Epithelial cell of esophagus (primary cell): ENCODE measurements around the gene PHACTR2.

ENCODE experiments used
- DNase-seq: peaks from one replicate; pipeline ENCODE4 v3.0.0; 2010; ENCODE audit warnings: low read depth
- H3K4me3 ChIP-seq: 2 replicates; pipeline ENCODE4 v1.5.1; 2011; ENCODE audit warnings: mild to moderate bottlenecking, low read length, control low read depth
- TF ChIP-seq, protein P1 (sequence below): IDR thresholded peaks from 2 replicates; pipeline ENCODE4 v1.5.1; 2011; ENCODE audit warnings: low read depth, mild to moderate bottlenecking, low read length, control low read depth, inconsistent platforms; ENCODE audit not compliant: insufficient read depth; ENCODE audit errors: missing control alignments

The PHACTR2 gene

DNA sequence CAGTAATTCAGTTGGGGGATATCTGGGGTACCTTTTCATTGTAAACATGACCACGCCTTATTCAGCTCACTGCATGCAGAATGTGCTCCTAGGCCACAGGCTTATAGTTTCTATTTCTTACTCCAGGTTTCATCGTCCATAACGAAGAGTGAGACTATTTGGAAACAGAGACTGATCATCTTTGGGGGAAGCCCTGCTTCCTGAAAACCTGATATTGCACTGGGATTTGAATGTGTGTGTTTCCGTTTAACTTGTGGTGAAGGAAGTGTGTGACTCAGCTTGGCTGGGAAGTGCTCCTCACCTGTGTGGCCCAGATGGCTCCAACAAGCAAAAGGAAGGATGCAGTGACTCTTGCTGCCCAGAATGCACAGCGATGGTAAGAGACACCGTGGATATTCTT, 145.8 kb downstream of the PHACTR2 start:
- DNase-seq = peak; percentile 65
- TF ChIP-seq, protein P1, sequence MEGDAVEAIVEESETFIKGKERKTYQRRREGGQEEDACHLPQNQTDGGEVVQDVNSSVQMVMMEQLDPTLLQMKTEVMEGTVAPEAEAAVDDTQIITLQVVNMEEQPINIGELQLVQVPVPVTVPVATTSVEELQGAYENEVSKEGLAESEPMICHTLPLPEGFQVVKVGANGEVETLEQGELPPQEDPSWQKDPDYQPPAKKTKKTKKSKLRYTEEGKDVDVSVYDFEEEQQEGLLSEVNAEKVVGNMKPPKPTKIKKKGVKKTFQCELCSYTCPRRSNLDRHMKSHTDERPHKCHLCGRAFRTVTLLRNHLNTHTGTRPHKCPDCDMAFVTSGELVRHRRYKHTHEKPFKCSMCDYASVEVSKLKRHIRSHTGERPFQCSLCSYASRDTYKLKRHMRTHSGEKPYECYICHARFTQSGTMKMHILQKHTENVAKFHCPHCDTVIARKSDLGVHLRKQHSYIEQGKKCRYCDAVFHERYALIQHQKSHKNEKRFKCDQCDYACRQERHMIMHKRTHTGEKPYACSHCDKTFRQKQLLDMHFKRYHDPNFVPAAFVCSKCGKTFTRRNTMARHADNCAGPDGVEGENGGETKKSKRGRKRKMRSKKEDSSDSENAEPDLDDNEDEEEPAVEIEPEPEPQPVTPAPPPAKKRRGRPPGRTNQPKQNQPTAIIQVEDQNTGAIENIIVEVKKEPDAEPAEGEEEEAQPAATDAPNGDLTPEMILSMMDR = no peak
- H3K4me3 ChIP-seq = no peak overlapping the region

DNA sequence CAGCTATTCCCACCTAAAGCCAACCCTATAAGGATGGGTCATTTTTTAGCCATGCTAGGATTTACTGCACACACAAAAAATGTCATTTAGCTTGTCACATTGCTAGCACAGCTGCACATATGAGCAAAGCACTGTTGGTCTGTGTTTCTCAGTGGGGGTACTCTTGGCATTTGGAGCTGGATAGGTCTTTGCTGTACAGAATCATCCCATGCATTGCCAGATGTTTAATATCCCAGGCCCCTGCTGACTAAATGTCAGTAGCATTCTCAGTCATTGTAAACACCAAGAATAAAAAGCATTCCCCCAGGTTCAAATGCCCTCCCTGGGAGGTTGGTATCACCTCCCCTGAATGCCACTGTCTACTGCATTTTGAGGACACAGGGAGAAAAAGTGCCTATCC, 150.8 kb downstream of the PHACTR2 start:
- TF ChIP-seq, protein P1 = no peak
- no peak overlapping the region for H3K4me3 ChIP-seq
- no peak for DNase-seq

DNA sequence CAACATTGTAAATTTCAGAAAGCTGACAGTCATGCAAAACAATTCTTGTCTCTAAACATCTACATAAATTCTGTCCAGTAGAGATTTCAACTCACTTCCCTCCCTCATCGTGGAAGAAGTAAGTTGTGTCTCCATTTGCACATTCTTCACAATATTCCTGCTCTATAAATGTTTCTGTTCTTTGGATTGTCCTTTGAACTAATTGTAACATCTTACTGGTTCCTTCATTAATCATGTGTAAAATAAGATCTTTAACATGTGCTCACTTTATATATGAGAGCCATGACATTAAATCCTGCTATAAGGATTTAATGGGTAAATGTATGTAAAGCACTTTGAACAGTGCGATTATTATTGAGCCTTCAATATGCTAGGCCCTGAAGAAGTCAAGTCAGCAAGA, 158.4 kb downstream of the PHACTR2 start:
- no peak overlapping the region for H3K4me3 ChIP-seq
- DNase-seq = no peak
- TF ChIP-seq, protein P1 = no peak

DNA sequence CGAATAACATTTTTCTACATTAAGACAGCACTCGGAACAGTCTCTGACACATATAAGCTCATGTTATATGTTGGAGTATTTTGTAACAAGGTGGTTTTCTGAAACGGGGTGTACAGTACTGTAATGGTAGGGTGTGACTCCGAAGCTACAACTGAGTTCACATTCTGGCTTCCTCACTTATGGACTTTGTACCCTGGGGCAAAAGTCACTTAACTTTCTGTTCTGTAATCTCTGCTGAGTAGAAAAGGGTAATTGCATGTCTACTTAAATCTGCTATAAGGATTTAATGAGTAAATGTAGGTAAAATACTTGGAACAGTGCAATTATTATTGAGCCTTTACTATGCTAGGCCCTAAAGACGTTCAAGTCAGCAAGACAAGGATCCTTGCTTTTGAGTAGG, 160.6 kb downstream of the PHACTR2 start:
- DNase-seq = no peak
- no peak overlapping the region for H3K4me3 ChIP-seq
- TF ChIP-seq, protein P1 = no peak

DNA sequence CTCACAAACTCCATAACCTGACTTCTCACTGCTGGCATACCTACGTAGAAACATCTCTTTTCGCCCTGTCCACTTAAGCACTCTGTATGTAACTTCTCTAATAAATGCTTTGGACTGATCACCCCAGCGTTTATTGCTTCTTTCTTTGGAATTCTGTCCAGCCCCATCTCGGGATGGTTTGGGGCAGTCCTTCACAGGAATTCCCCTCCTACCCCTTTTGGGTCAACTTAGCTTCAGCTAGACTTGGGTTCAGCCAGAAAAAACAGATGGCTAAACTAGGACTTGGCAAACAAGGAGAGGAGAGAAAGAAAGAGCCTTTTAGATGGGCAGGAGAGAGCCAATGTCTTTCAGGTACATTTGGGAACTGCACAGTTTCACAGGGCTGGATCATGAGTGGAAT, 161.4 kb downstream of the PHACTR2 start:
- TF ChIP-seq, protein P1 = no peak
- H3K4me3 ChIP-seq = no peak overlapping the region
- no peak for DNase-seq

DNA sequence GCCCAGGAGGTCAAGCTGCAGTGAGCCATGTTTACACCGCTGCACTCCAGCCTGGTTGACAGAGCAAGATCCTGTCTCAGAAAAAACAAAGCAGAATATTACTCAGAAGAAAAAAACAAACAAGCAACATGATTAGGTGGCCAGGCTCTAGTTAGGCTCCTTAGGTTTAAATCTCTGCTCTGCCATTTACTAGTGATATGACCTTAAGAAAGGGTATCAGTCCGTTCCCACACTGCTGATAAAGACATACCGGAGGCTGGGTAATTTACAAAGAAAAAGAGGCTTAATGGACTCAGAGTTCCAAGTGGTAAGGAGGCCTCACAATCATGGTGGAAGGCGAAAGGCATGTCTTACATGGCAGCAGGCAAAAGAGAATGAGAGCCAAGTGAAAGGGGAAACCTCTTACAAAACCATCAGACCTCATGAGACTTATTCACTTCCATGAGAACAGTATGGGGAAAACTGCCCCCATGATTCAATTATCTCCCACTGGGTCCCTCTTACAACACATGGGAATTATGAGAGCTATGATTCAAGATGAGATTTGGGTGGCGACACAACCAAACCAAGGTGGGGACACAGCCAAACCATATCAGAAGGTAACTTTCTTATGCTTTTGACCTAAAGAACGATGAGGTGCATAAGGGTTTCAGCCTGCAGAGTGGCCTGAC, 163.0 kb downstream of the PHACTR2 start:
- no peak overlapping the region for H3K4me3 ChIP-seq
- DNase-seq = no peak
- TF ChIP-seq, protein P1 = no peak

DNA sequence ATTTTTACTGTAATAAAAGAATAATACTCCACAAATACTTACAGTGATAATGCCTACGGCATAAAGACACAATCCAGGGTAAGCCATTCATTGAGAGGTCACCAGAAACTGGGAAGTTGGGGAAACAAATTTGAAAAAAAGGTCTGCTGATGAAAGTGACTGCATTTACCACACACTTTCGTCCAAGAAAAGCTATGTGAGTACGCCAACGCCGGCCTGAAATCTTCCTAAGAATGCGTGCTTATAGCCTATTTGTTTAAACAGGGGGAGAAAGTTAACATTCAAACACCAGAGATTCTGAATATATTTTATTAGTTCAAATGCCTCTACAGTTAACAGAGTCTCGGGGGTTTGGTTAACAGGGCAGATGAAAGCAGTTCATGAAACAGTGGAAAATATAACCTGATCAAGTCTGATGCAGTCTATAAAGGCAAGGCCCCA, 164.7 kb downstream of the PHACTR2 start:
- TF ChIP-seq, protein P1 = no peak
- peak overlapping the region; percentile 85 for H3K4me3 ChIP-seq
- no peak for DNase-seq
